PC-9 (cell line): ENCODE data around the gene METAP1. TPM values are rescaled to one million over a fixed set of nuclear protein-coding genes. Genes with fewer than 3 reads are reported as not detected.
"Not testable (repeated sequence)": the region's sequence is repeated elsewhere in the genome, so short reads cannot be mapped to it uniquely, and the experiment has no call there.

ENCODE experiments used
- BruUV-seq: library from RNA; stranded (reverse); fragments of 400-500 nt; replicated peaks from 2 replicates; lab custom pipeline; 2021; lab: Mats Ljungman, UMichigan
- CTCF ChIA-PET: fragments of 300-600 bp; sonication (Branson Sonifier 250); formaldehyde crosslinking; loops from one replicate; lab custom pipeline; 2022; ENCODE audit warnings: antibody characterized with exemption; lab: Charles Lee
- POLR2A ChIA-PET: fragments of 300-600 bp; sonication (Branson Sonifier 250); formaldehyde crosslinking; loops from one replicate; lab custom pipeline; 2022; ENCODE audit warnings: antibody characterized with exemption; ENCODE audit not compliant: unreplicated experiment; lab: Charles Lee
- DNase-seq, 2 experiments: peaks; one replicate each; pipeline versions ENCODE4 v3.0.0 to v3.0.0-alpha.2; 2015 to 2022; ENCODE audit warnings: mixed read lengths in 1 of 2
- H2AFZ ChIP-seq: fragments of 200-600 bp; sonication (generic); 2 replicates; pipeline ENCODE4 v1.8.1; 2017; ENCODE audit warnings: antibody characterized with exemption
- H3F3A ChIP-seq: fragments of 200-600 bp; sonication (generic); 2 replicates; pipeline ENCODE4 v1.8.1; 2017; ENCODE audit warnings: antibody characterized with exemption, mild to moderate bottlenecking, low read depth; ENCODE audit not compliant: insufficient read depth
- H3K27ac ChIP-seq: fragments of 200-600 bp; sonication (generic); 2 replicates; pipeline ENCODE4 v1.6.1; 2016; ENCODE audit warnings: mixed run types
- H3K27me3 ChIP-seq: fragments of 200-600 bp; sonication (generic); 2 replicates; pipeline ENCODE4 v1.6.1; 2016; ENCODE audit warnings: low read depth, mixed run types; ENCODE audit not compliant: insufficient read depth
- H3K36me3 ChIP-seq: fragments of 200-600 bp; sonication (generic); 2 replicates; pipeline ENCODE4 v1.6.1; 2016; ENCODE audit warnings: low read depth, mixed run types
- H3K4me1 ChIP-seq: fragments of 200-600 bp; sonication (generic); replicated peaks from 2 replicates; pipeline ENCODE4 v1.6.1; 2016; ENCODE audit warnings: mixed run types; ENCODE audit not compliant: insufficient read depth
- H3K4me2 ChIP-seq: fragments of 200-600 bp; sonication (generic); 2 replicates; pipeline ENCODE4 v1.6.1; 2017; ENCODE audit warnings: mixed run types
- H3K4me3 ChIP-seq: fragments of 200-600 bp; sonication (generic); 2 replicates; pipeline ENCODE4 v1.6.1; 2016; ENCODE audit warnings: mixed run types
- H3K79me2 ChIP-seq: fragments of 200-600 bp; sonication (generic); 2 replicates; pipeline ENCODE4 v1.6.1; 2017; ENCODE audit warnings: low read depth, mixed run types
- H3K9me2 ChIP-seq: fragments of 200-600 bp; sonication (generic); 2 replicates; pipeline ENCODE4 v1.8.1; 2017; ENCODE audit warnings: mild to moderate bottlenecking; ENCODE audit not compliant: insufficient read depth
- H3K9me3 ChIP-seq: fragments of 200-600 bp; sonication (generic); 2 replicates; pipeline ENCODE4 v1.8.1; 2016; ENCODE audit warnings: low read depth; ENCODE audit not compliant: insufficient read depth
- H4K20me1 ChIP-seq: fragments of 200-600 bp; sonication (generic); 2 replicates; pipeline ENCODE4 v1.8.1; 2017; ENCODE audit not compliant: insufficient read depth
- EZH2 ChIP-seq: fragments of 200-600 bp; sonication (generic); IDR thresholded peaks from 2 replicates; pipeline ENCODE4 v1.8.0; 2017; ENCODE audit warnings: antibody characterized with exemption, low read depth
- intact Hi-C: fragments of 100-400 bp; cut with micrococcal nuclease; formaldehyde crosslinking; loops from one replicate; pipeline ENCODE4 v1.10.0; 2022; ENCODE audit not compliant: unreplicated experiment
- total RNA-seq: library from RNA; stranded (reverse); gene quantifications from 2 replicates; pipeline ENCODE4 v1.2.3, GENCODE V29; 2021
- TF ChIP-seq, protein P1 (sequence below): fragments of 200-600 bp; sonication (generic); conservative IDR thresholded peaks from 2 replicates; pipeline ENCODE4 v1.6.1; 2017; ENCODE audit warnings: mixed run types, antibody characterized with exemption, mild to moderate bottlenecking, moderate library complexity

Gene METAP1
- total RNA-seq, 1 experiment from 2014 or later: 42.0 TPM

DNA sequence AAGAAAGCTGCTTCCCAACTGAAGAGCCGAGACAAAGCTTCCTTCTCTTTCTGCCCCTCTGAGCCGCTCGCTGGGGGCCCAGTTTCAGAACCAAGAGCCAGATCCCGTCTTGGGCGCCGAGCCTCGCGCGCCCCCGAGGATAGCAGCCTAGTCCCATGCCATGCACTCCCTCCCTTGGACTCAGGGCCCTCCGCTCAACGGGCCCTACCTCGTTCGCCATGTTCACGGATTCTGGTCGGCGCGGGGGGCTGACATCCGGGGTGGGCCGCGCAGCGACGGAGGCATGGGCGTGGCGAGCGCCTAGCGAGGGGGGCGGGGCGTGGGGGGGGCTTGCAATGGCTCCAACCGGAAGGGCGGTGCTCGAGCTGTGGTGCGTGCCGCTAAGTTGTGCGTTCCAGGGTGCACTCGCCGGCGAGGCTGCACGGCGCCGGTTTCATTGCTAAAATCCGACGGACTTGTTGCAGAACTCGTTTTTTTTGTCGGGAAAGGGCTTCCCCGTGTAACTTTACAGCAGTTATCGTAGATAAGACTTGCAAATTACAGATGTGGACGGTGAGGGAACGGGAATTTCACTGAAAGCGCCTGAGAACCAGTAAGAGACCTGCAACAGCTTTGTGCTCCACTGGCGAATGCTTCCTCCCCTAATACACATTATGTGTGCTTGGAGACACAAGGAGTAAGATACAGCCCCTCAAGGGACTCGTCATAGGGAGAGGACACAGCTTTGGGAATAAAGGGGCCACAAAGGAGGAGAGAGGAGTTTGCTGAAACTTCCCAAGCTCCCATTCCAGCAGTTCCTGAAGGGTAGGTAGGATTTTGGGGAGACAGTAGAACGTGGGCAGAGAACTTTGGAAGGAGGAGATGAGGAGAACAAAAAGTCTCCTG lies 93.2 kb downstream of the METAP1 start, which contains the start of gene ADH5:
ADH5 (minus strand) TSS at position 308 of the 885 bp plus-strand sequence; CDS start at position 220, 88 bp downstream.
- Histone ChIP-seq H3K27ac (peak within 1 kb of the TSS; percentile 71), H3K9me2 (no peaks in the 10 kb centered on the region), H2AFZ (peak within 1 kb of the TSS; percentile 100), H3F3A (0 out of 2 replicates have a peak, but pooled peaks cover 4% of the 10 kb centered on the region), H3K4me3 (peak within 1 kb of the TSS; percentile 99), H3K36me3 (peaks cover 13% of the 10 kb centered on the region), H3K27me3 (no peaks in the 10 kb centered on the region), H3K4me1 (peaks cover 17% of the 10 kb centered on the region), H3K4me2 (peak within 1 kb of the TSS; percentile 84), H3K9me3 (no peaks in the 10 kb centered on the region), H3K79me2 (peaks cover 40% of the 10 kb centered on the region), H4K20me1 (0 out of 2 replicates have a peak, but pooled peaks cover 2% of the 10 kb centered on the region)
- ChIA-PET POLR2A (interaction anchor here (0.5 to 1.0 kb wide), 9 partner anchors 14 to 801 kb away, joined by 3 to 49 read pairs (median 5); partner anchors contain the start of gene DAPP1), CTCF (no interaction called here)
- DNase-seq: peak; percentile 65 to 66
- intact Hi-C loops: no loop called here
- BruUV-seq: TSS peak; percentile 92
- TF ChIP-seq, protein P1, sequence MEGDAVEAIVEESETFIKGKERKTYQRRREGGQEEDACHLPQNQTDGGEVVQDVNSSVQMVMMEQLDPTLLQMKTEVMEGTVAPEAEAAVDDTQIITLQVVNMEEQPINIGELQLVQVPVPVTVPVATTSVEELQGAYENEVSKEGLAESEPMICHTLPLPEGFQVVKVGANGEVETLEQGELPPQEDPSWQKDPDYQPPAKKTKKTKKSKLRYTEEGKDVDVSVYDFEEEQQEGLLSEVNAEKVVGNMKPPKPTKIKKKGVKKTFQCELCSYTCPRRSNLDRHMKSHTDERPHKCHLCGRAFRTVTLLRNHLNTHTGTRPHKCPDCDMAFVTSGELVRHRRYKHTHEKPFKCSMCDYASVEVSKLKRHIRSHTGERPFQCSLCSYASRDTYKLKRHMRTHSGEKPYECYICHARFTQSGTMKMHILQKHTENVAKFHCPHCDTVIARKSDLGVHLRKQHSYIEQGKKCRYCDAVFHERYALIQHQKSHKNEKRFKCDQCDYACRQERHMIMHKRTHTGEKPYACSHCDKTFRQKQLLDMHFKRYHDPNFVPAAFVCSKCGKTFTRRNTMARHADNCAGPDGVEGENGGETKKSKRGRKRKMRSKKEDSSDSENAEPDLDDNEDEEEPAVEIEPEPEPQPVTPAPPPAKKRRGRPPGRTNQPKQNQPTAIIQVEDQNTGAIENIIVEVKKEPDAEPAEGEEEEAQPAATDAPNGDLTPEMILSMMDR: no peak
- no peak for TF ChIP-seq EZH2

DNA sequence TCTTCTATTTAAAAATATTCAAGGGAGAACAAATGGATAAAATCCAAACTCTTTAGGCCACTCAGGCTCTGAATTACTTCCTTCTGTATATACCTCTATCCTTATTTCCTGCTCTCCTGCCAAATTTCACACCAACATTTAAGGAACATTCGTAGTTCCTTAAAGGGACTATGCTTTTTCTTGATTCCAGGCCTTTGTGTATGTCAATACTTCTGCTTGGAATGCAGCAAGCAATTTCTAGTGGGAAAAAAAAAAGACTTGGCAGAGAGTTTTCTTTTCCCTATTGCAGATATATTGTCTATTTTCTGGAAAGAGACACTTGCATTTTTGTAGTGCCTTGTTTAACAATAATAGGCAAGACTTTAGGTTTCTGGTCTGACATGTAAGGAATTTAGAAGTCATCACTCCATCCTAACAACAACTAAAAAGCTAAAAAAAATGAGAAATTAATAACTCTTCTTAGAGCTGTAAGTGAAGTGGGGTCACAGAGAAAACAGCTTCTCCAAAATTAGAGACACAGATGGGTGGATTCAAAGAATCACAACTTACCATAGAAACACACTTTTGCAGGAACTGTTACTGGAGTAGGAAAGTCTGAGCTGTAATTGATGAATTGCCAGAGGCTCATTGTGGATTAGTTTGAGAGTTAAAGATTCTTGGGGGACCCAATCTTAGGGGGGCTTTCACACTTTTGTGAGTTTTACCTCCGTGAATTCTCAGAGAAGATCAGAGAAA lies 95.1 kb downstream of the METAP1 start:
- no peak for DNase-seq
- H3K9me2 ChIP-seq: no peaks in the 10 kb centered on the region
- POLR2A ChIA-PET: no interaction called here

DNA sequence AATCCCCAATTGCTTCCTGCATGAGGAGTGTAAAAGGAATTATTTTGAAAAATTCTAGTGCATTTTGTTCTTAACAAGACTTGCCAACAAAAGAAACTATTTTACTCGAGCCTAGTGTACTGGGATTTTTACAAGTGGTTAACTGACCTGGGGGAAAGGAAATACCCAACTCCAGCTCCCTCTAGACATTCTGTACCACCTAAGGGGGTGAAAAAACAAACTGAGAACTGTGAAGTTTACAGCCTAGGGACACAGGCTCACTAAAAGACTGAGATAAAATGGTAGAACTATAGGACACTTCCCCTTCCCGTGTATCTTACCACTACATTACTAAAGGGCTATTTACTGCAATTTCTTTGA lies 95.7 kb downstream of the METAP1 start:
- TF ChIP-seq, protein P1: no peak
- TF ChIP-seq EZH2: no peak
- no peak overlapping the region for H3K27ac ChIP-seq
- no peak overlapping the region for H2AFZ ChIP-seq
- no peaks in the 10 kb centered on the region for H3K9me3 ChIP-seq
- ChIA-PET POLR2A (no interaction called here), CTCF (no interaction called here)
- H3K9me2 ChIP-seq: no peaks in the 10 kb centered on the region
- H3F3A ChIP-seq: 0 out of 2 replicates have a peak, but pooled peaks cover 4% of the 10 kb centered on the region
- intact Hi-C loops: no loop called here
- H3K4me2 ChIP-seq: no peak overlapping the region
- peaks cover 32% of the 10 kb centered on the region for H3K79me2 ChIP-seq
- BruUV-seq: no TSS peak
- H4K20me1 ChIP-seq: no peaks in the 10 kb centered on the region
- no peaks in the 10 kb centered on the region for H3K36me3 ChIP-seq
- H3K4me3 ChIP-seq: no peak overlapping the region
- H3K4me1 ChIP-seq: peaks cover 17% of the 10 kb centered on the region
- no peaks in the 10 kb centered on the region for H3K27me3 ChIP-seq
- no peak for DNase-seq

More for the DNA sequence above, 95.1 kb downstream of the METAP1 start:
- Histone ChIP-seq H3F3A (0 out of 2 replicates have a peak, but pooled peaks cover 4% of the 10 kb centered on the region), H3K79me2 (peaks cover 36% of the 10 kb centered on the region), H4K20me1 (no peaks in the 10 kb centered on the region), H3K36me3 (no peaks in the 10 kb centered on the region), H3K27ac (no peak overlapping the region), H3K27me3 (no peaks in the 10 kb centered on the region), H3K9me3 (no peaks in the 10 kb centered on the region), H3K4me1 (peaks cover 17% of the 10 kb centered on the region), H2AFZ (no peak overlapping the region), H3K4me2 (no peak overlapping the region), H3K4me3 (no peak overlapping the region)
- CTCF ChIA-PET: no interaction called here
- intact Hi-C loops: no loop called here
- TF ChIP-seq, protein P1: no peak
- TF ChIP-seq EZH2: no peak
- no TSS peak for BruUV-seq

DNA sequence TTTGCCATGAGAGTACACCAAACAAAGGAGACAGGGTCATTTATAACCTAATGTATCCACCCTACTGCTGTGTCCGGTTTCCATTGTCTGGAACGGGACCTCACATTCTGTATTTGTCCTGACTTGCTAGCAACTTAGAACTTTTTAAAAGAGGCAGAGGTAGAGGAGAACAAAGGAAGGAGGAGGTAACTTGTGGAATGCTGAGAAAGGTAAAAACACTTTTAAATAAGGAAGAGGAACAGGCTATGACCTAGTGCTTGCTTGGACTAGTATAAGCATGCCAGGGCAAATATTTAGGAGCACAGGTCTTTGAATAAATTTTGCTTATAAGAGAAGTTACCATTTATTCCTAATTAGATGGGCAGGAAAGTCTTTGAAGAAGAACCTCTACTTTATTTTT lies 96.3 kb downstream of the METAP1 start:
- DNase-seq, BruUV-seq, CTCF ChIA-PET, H3K27me3 ChIP-seq, H2AFZ ChIP-seq, H3K9me2 ChIP-seq, H3K27ac ChIP-seq, H4K20me1 ChIP-seq, POLR2A ChIA-PET, H3K36me3 ChIP-seq, H3K4me2 ChIP-seq, H3K9me3 ChIP-seq, intact Hi-C loops, H3F3A ChIP-seq, H3K4me3 ChIP-seq: not testable (repeated sequence)
- Histone ChIP-seq H3K79me2 (peaks cover 26% of the 10 kb centered on the region), H3K4me1 (peaks cover 17% of the 10 kb centered on the region)
